HEK293T (cell line): ENCODE data around the gene TUBGCP3.

Experiments
- CTCF ChIA-PET: fragments of 350-600 bp; formaldehyde crosslinking; extraction: SDS; loops from one replicate; lab custom pipeline; 2021; ENCODE audit warnings: antibody characterized with exemption, inconsistent platforms; lab: Yijun Ruan, JAX
- POLR2A ChIA-PET: fragments of 350-600 bp; formaldehyde crosslinking; extraction: SDS; loops from one replicate; lab custom pipeline; 2020; ENCODE audit warnings: antibody characterized with exemption, inconsistent platforms; lab: Yijun Ruan, JAX
- DNase-seq: peaks from one replicate; pipeline ENCODE4 v3.0.0; 2012; ENCODE audit warnings: mixed read lengths; ENCODE audit errors: extremely low spot score
- ARNT ChIP-seq: fragments of 450-650 bp; IDR thresholded peaks from 2 replicates; pipeline ENCODE4 v1.6.1; 2017; ENCODE audit warnings: mild to moderate bottlenecking
- BHLHE40 ChIP-seq: fragments of 450-650 bp; IDR thresholded peaks from 2 replicates; pipeline ENCODE4 v1.6.1; 2016; ENCODE audit warnings: mild to moderate bottlenecking, moderate library complexity, borderline replicate concordance
- CTBP1 ChIP-seq: fragments of 450-650 bp; IDR thresholded peaks from 2 replicates; pipeline ENCODE4 v1.6.1; 2016; ENCODE audit warnings: borderline replicate concordance
- ELF4 ChIP-seq: fragments of 450-650 bp; IDR thresholded peaks from 2 replicates; pipeline ENCODE4 v1.6.1; 2017; ENCODE audit warnings: antibody characterized with exemption
- FOXA1 ChIP-seq: fragments of 450-650 bp; IDR thresholded peaks from 2 replicates; pipeline ENCODE4 v1.6.1; 2016; ENCODE audit warnings: mild to moderate bottlenecking
- FOXK2 ChIP-seq: fragments of 450-650 bp; IDR thresholded peaks from 2 replicates; pipeline ENCODE4 v1.6.1; 2016; ENCODE audit warnings: mild to moderate bottlenecking
- FOXM1 ChIP-seq: fragments of 450-650 bp; IDR thresholded peaks from 2 replicates; pipeline ENCODE4 v1.6.1; 2017; ENCODE audit warnings: mild to moderate bottlenecking, borderline replicate concordance
- HDGF ChIP-seq: fragments of 450-650 bp; IDR thresholded peaks from 2 replicates; pipeline ENCODE4 v1.6.1; 2017; ENCODE audit warnings: antibody characterized with exemption, borderline replicate concordance
- L3MBTL2 ChIP-seq: fragments of 450-650 bp; conservative IDR thresholded peaks from 2 replicates; pipeline ENCODE4 v1.6.1; 2016; ENCODE audit warnings: mild to moderate bottlenecking
- LEF1 ChIP-seq: fragments of 450-650 bp; IDR thresholded peaks from 2 replicates; pipeline ENCODE4 v1.6.1; 2017; ENCODE audit warnings: mild to moderate bottlenecking, borderline replicate concordance
- NFRKB ChIP-seq: fragments of 450-650 bp; IDR thresholded peaks from 2 replicates; pipeline ENCODE4 v1.6.1; 2016; ENCODE audit warnings: mild to moderate bottlenecking, moderate library complexity
- SP1 ChIP-seq: fragments of 450-650 bp; IDR thresholded peaks from 2 replicates; pipeline ENCODE4 v1.6.1; 2017
- SUZ12 ChIP-seq: fragments of 450-650 bp; IDR thresholded peaks from 2 replicates; pipeline ENCODE4 v1.6.1; 2016; ENCODE audit warnings: mild to moderate bottlenecking
- TARDBP ChIP-seq: fragments of 450-650 bp; IDR thresholded peaks from 2 replicates; pipeline ENCODE4 v1.6.1; 2016
- ZNF384 ChIP-seq: fragments of 450-650 bp; IDR thresholded peaks from 2 replicates; pipeline ENCODE4 v1.6.1; 2016
- TF ChIP-seq, protein P1 (sequence below): fragments of 450-650 bp; IDR thresholded peaks from 2 replicates; pipeline ENCODE4 v1.6.1; 2016

Gene TUBGCP3

DNA sequence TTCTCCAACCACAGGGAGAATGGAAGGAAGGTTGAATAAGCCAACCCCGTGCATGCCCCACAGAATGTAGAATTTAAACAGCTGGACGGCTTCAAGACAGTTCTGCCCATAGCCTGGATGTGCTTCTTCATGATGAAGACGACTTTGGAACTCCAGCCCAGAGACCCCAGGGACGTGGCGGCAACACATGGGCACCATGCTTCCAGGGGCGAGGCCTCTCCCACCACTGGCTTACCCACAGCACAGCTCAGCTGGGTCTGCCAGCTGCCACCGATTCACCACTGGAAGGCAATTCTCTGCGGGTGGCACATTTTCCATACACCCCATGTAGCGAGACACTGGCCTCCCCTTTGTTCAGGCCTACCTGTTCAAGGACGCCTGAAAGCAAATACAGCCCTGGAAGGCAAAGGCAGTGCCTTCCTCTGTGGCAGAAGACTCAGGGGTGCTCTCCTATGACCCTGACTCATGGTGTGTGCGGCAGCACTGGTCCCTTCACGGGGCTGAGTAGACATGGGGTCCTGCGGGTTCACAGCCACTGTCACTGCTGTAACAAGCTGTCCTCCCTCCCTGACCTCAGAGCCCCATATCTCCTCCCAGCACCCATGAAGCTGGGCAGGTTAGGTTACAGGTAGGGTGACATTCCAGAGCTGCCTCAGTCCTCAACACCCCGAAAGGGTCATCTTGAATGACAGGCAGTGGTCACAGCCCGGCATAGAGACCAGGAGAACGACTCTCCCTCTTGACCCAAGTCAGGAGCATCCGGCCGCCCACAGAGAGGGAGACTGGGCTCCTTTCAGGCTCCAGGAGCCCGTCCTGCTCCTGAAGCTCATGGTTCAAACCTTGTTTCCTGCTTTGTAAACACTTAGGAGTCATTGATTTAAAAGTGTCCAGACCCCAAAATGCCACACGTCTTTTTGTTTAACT, 139.1 kb downstream of the TUBGCP3 start:
- CTCF ChIA-PET: no interaction called here
- DNase-seq: no peak
- POLR2A ChIA-PET: no interaction called here

DNA sequence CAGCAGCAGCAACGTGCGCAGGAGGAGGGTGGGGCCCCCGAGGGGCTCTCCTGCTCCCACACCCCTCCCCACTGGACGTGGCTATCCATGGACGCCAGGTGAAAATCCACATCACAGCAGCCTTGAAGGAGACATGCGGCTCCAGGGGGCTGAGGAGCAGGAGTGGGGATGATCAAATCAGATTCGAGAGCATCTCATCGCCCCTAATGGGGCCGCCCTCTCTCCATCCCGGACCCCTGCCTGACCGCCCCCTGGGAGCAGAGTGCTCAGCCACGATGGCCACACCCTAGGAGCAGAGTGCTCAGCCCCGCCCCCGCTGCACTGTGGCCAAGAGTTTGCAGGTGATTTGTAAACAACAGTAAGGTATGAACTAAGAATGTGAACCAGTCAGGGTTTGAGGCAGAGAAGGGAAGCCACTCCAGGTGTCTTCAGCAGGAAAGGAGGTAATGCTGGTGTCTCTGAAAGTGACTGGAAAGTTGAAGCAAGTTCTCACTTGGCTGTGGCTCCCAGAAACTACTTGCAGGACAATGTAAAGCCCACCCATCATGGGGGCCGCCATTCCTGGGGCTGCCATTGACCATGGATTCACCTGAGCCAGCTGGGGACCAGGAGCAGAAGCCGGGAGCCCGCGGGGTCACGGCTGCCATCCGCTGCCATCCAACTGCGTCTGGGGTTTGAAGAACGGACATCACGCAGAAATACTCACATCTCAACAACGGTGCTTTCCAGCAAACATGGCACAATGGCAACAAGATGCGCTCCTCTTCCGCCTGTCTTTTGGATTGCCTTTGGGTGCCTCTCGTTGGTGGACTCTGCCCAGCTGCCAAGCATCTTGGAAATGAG, 140.0 kb downstream of the TUBGCP3 start:
- DNase-seq: no peak
- ChIA-PET POLR2A (no interaction called here), CTCF (no interaction called here)
- no peak for TF ChIP-seq CTBP1
- TF ChIP-seq, protein P1, sequence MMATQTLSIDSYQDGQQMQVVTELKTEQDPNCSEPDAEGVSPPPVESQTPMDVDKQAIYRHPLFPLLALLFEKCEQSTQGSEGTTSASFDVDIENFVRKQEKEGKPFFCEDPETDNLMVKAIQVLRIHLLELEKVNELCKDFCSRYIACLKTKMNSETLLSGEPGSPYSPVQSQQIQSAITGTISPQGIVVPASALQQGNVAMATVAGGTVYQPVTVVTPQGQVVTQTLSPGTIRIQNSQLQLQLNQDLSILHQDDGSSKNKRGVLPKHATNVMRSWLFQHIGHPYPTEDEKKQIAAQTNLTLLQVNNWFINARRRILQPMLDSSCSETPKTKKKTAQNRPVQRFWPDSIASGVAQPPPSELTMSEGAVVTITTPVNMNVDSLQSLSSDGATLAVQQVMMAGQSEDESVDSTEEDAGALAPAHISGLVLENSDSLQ: no peak
- TF ChIP-seq FOXM1: no peak
- no peak for TF ChIP-seq ZNF384

More for the DNA sequence above, 139.1 kb downstream of the TUBGCP3 start:
- TF ChIP-seq TARDBP: no peak
- no peak for TF ChIP-seq ZNF384
- TF ChIP-seq, protein P1: no peak
- TF ChIP-seq BHLHE40: no peak
- no peak for TF ChIP-seq FOXA1

DNA sequence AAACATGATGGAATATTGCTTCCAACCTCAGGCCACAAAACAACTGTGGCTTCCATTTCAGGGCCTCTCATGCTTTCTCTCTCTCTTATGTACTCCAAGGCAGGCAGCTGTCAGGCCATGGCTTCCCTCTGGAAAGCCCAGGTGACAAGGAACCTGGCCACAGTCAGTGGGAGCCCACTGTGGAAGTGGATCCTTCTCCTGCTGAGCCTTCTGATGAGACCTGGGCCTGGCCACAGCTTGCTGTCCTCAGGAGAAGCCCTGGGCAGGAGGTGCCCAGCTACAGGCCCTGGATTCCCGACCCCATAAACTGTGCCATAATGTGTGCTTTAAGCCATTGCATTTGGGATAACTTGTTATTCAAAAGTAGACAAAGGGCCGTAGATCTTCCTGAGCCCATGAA, 140.6 kb downstream of the TUBGCP3 start:
- ChIA-PET POLR2A (no interaction called here), CTCF (no interaction called here)
- no peak for DNase-seq
- TF ChIP-seq SP1 (no peak), ELF4 (no peak), ARNT (no peak), LEF1 (no peak), TARDBP (no peak), ZNF384 (no peak), HDGF (no peak), BHLHE40 (no peak), FOXA1 (no peak), CTBP1 (no peak), FOXM1 (no peak), NFRKB (no peak)
- TF ChIP-seq, protein P1: no peak

DNA sequence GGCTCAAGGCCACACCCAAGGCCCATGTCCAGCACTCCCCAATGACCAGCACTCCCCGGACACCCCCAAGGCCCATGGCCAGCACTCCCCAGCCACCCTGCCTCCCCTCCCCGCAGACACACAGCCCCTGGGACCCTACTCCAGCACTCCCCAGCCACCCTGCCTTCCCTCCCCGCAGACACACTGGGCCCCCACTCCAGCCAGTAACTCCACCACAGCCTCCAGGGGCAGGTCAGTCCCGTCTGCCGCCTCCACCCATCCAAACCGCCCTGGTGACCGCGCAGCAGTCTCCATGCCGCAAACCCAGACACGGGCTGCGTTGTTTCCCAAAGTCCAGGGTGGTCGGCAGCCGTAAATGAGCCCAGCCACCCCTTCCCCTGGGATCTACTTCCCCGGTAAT, 141.1 kb downstream of the TUBGCP3 start:
- TF ChIP-seq FOXK2 (no peak), L3MBTL2 (no peak), TARDBP (no peak)
- POLR2A ChIA-PET: no interaction called here
- DNase-seq: no peak
- CTCF ChIA-PET: no interaction called here

DNA sequence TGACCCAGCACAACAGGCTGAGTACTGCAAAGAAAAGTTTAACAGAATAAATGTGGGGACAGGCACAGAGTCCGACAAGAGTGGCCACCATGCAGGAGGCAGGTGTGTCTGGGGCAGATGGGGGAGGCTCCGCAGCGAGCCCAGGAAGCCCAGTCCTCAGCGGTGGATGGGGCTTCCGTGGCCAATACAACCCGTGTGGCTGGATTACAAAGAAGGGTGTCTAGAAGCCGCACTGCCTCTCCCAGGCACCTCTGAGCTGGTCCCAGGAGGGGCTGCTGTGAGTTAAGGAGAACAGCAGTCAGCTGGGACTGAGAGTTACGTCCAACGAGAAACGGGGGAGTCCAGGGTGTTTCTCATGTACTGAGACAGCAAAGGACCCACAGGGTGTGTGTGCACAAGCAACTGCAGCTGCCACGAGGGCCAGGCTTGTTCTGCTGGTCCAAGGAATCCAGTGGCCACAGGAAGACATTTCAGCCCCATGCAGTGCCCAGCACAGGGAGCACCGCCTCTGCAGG, 141.5 kb downstream of the TUBGCP3 start:
- TF ChIP-seq, protein P1: no peak
- TF ChIP-seq ARNT (no peak), FOXA1 (no peak), CTBP1 (no peak), FOXK2 (no peak), SUZ12 (no peak), L3MBTL2 (no peak), FOXM1 (no peak), LEF1 (no peak), NFRKB (no peak), SP1 (no peak), BHLHE40 (no peak), ELF4 (no peak), TARDBP (no peak)
- POLR2A ChIA-PET: no interaction called here
- CTCF ChIA-PET: interaction anchor here (0.6 kb wide), 1 partner anchor 46 kb away, joined by 3 read pairs; no protein-coding TSS in a partner anchor
- DNase-seq: no peak
